ENCODE data around the gene LRRC53.

The LRRC53 gene

DNA sequence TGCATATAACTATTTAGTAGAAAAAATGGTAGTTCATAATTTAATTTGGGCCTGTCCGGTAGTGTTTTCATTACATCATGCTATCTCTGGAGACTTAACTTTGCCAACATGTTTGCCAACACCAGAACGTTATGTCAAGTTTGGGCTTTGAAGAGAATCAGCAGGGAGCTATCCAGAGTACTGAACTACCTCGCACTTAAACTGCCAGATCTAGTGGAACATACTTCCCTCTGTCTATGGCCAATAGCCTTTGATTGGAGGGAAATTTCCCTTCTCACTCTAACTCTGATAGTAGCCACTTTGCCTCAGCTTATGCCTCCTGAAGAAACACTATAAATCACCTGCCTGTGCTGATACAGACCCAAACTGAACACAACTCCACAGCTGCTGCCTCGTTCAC lies 10.0 kb downstream of the LRRC53 start:
- DNase-seq = no peak

DNA sequence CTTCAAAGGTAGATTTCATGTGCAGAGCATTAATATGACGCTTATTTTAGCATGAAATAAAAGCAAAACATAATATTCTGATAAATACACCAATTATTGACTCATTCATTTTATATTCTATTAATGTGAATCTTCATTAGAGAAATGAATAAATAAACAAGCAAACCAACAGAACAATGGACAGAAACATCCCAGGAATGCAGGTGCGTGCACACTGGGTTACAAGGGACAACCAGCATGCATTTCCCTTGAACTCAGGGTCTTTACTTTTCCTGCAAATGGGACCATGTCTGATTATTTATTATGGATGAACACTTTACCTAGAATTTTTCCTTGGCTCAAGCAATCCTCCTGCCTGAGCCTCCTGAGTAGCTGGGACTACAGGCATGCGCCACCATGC lies 13.5 kb downstream of the LRRC53 start:
- DNase-seq = no peak

DNA sequence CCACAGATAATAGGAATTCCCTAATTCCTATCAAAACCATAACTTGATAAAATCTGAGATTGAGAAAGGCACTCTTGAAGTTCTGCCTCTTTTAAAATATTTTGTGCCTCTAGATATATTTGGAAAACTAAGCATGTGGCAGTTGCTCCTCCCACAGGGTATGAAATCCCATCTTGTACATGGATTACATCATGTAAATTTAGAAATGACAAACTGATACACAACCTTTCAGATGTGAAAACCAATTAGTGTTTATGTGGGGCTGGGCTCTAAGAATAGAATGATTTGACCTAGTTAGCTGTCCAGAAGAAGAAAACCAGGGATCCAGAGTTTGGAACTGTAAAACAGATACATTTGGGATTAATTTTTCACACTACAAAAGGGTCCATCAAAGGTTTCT lies 15.7 kb downstream of the LRRC53 start:
- no peak for DNase-seq

DNA sequence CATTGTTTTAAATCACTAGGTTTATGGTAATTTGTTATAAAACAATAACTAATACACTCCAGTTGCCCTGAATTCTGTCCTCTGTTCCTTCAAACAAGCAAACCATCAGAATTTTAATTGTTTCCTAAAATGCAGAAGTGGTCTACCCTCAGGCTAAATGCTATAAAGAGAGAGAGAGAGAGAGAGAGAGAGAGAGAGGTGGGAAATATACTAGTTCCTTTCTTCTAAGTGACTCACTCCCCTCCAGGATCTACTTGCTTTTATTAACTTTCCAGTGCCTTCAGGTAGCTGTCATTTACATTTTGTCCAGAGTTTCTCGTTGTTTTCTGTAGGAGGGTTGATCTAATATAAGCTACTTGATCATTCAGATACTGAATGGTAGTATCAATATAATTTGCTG lies 26.4 kb downstream of the LRRC53 start:
- no peak for DNase-seq

DNA sequence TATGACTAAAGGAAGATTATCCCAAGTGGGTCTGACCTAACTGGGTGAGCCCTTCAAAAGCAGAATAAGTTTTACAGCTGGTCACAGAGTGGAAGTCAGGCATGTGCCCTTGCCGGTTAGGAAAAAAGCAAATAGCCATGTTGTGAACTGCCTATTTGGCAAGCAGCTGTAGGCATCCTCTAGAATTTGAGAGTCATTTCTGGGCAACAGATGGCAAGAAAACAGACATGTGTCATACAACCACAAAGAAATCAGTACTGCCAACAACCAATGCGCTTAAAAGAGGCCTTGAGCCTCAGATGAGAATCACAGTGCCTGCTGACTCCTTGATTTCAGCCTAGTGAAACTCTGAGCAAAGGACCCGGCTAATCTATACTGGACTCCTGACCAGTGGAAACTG lies 26.8 kb downstream of the LRRC53 start:
- no peak for DNase-seq

DNA sequence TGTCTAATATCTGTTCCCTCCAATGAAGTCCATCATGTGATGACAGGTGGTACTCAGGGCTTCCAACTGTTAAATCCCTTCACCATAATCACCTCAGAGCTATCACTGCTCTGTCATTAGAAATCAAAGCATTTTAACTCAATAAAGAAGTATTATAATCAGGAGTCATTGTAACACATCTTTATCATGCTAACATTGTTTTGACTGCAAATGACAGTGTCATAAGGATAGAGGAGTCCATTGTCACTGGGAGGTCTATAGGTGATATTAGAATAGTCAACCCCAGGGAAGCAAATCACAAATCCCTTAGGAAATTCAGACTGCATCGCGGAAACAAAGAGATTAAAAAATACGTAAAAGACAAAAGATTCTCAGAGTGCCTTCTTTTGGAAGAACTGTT lies 30.8 kb downstream of the LRRC53 start:
- DNase-seq = no peak

DNA sequence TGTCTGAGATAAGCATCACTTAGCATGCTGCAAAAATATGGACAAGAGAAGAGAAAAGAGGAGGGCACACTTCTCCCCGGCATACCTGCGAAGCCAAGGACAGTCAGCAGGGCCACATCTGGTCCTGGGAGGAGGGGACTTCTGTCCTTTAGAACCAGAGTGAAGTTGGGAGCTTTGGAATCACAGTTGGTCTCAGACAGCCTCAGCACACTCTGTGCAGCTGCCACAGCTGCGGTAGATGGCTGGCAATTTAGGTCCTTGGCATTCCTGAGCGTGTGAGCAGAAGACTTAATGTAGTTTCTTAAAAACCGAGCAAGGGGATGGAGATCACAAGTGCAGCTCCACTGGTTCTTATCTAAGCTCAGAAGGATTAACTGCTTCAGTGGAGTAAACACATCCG lies 32.3 kb downstream of the LRRC53 start:
- DNase-seq = no peak

DNA sequence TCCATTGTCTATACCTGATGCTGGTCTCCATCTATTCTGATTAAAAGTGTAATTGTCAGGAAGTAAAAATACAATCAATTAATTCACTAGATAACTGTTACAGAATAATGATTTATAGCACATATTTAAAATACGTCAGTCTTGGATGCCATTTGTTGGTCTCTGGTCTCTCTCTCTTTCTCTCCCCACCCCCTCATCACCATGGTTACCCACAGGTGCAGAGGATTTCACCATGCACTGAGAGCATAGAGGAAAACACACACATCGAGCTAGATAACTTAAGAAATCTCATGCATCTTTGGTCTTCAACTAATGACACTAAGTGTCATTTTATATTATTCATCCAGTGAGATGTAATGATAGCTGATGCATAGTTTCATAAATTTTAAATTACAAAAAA lies 33.4 kb downstream of the LRRC53 start:
- DNase-seq = no peak

DNA sequence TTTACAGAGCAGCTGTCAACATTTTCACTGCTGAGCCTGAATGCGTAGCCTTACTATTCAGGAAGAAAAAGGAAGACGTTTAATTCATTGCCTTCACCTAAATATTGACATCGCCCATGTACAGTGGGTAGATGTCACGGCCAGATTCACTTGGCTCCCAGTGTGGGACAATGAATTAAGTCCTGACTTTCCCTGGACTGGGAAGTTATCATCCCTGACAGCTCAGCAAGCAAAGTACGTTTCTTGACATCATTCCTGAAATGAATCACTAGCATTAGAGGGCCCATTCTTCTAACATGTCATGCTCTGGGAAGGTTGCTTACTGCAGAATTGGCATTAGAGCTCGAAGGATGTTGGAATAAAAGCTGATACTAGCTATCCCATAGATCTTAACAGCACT lies 37.8 kb downstream of the LRRC53 start:
- DNase-seq = no peak

DNA sequence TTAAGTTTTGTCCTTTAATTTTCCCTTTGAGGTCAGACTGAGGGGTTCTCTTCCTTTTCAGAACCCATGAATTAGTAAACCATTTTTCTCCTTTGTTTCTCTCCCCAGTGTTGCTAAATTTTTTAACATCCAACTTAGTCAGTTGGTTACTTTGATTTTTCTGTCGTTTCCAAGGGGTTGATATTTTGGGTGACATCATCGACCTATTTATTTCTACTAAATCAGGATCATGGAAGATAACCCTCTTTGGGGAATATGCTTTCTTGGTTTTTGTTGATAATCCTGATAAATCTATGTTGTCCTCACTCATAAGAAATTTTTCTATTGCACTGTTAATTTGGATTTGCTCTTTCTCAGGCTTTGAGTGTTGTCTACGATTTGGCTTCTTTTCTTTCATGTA lies 40.9 kb downstream of the LRRC53 start:
- DNase-seq = no peak

DNA sequence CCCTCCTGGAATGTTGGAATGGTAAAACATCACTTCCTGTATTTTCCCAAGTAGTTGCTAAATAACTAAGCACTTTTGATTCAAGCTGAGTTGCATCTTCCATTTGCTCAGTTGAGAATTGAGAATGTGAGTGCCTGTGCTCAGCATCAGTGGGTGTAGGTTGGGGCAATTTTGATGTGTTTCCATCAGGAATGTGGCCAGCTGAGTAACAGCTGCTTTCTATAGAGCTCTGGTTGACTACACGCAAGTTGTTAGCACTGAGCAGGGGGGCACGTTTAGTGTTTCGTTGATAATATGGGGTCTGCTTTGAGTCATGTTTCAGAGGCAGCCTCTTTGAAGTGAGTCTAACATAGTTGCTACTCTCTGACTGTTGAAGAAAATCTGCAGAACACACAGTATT lies 41.5 kb downstream of the LRRC53 start:
- no peak for DNase-seq

DNA sequence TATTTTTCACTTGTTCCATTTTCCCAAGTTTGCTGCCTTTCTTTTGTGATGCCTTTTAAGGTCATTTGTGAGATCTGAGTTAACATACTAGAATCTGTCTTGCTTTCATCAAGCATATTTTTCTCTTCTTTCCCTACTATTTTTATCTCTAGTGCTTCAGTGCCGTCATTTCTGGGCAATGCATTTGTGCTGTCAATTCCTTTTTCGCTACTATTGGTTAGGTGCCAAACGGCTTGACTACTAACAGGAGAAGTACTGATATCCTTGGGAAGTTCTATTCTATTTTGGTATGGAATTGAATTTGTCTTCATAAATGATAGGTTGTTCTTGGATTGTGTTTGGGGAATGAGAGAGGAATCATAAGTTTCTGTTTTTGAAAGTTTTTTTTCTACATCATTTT lies 42.2 kb downstream of the LRRC53 start:
- DNase-seq = no peak

DNA sequence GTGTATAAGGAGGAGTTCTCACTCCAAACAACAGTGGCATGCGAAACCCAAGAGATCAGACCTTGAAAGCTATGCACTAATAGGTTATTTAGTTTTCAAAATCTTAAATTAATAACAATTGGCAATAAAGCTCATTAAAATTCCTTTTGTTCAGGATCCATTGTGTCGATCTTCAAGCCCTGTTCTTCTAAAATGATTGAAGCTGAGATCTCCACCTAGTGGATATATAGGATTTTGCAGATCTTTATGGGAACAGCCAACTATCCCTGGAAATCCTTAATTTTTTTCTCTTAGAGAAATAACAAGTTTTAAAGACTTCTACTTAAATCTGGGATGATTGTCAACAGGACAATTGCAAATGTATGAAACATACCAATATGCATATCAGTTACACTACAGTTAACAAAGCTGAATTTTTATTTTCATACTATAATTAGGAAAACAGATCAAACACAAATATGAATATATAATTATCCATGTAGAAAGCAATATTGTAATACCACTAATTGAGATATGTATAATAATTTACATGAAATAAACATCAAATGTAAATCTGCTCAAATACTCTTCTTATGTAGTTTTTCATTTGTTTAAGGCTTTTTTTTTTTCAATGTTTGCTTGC lies 43.3 kb downstream of the LRRC53 start:
- DNase-seq = peak; percentile 15

DNA sequence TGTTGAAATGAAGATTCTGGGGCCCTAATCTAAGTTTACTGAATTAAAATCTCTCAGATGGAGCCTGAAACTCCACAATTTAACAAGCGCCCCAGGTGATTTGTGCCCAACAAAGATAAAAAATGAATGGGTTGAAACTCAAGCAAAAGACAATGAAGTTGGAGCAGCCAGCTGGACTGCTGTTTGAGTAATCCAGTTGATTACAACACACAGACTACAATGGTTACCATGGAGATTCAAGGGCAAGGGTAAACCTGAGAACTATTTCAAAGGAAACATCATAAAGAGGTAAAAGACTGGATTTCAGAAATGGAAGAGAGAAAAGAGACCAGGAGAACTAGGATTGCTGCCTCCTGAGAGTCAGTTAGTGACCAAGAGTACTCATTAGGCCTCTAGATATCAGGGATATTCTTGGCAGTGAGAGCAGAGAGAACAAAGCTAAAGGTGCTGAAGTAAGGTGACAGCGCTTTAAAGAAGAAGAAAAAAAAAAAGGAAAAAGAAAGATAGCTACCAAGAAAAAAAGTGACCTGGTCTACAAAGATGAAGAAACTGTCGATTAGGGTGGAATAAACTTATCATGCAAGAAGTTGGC lies 44.5 kb downstream of the LRRC53 start:
- no peak for DNase-seq

DNA sequence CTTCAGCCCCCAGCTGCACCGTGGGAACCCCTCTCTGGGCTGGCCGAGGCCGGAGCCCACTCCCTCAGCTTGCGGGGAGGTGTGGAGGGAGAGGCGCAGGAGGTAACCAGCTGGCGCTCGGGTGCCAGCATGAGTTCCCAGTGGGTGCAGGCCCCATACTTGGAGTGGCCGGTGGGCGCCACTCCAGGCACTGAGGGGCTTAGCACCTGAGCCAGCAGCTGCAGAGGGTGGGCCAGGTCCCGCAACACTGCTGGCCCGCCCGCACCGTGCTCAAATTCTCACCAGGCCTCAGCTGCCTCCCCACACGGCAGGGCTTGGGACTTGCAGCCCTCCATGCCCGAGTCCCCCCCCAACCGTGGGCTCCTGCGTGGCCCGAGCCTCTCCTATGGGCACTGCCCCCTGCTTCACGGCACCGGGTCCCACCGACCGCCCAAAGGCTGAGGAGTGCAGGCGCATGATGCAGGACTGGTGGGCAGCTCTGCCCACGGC lies 47.2 kb downstream of the LRRC53 start:
- no peak for DNase-seq

DNA sequence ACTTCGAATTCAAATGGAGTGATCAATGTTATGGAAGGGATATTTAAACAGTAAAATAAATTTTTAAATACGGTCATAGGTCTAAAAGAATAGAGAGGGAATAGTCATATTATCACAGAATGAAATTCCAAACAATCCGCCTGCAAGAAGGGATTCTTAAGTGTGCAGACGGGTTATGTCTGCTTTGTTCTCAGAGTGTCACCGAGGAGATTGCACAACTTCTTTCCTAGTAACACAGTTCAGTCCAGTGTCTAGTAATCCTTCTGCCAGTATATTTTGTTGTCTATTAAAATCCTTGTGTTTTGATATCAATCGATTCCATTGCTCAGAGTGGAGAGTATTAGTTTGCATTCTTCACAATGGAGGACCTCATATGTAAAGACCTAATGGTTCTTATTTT lies 48.4 kb downstream of the LRRC53 start:
- DNase-seq = no peak

DNA sequence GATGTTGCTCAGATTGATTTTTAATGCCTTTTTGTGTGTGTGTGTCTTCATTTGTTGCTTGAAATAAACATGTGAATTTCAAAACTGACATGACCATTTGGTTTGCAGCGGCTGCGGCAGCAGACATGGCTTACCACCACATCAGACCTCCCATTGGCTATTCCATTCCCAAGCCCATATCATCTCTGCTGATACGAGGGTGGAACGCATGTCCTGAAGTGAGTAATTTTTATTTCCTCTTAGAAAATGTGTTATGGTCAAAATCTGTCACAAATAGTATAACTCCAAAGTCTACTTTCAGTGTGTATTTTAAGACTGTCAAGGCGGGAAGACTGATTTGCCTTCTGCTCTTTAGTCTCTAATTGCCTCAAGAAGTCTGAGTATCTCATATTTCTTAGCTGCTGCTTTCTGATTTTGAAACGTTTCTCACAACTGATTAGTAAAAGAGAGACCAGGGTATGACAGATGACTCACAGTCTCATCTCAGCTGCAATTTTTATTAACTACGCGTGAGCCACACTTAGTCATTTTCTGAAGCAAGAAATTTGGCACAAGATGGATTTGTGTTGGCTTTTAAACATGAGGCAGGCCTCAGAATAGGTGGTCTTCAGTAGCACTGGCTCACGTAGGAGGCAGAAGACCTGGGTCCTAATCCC lies 49.0 kb downstream of the LRRC53 start:
- DNase-seq = no peak

DNA sequence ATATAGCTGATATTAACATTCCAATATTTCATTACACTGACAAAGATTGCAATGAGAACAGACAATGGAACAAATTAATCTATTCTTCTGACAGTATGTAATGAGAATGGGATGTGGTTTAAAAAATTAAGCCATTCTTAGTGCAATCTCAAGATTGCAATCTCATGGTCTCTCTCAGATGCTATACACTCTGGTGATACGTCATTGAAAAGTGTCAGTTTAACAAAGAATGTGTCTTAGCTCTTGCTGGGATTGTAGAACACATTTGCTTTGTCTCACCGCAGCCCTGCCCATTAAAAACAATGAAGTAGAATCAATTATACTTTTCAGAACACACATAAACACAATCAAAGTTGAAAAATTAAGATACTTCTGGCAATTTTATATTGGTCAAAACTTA lies 55.2 kb downstream of the LRRC53 start:
- no peak for DNase-seq

DNA sequence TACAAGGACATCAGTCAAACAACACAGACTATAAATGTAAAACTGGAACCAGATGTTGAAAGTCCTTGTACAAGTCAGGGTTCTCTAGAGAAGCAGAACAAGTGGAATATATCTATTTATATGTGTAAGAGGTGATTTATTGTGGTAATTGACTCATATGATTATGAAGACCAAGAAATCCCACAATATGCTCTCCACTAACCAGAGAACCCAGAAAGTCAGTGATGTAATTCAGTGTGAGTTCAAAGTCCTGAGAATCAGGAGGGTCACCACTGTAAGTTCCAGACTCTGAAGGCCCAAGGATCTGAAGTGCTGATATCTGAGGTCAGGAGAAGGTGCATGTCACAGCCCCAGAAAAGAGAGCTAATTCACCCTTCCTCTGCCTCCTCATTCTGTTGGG lies 57.0 kb downstream of the LRRC53 start:
- no peak for DNase-seq

DNA sequence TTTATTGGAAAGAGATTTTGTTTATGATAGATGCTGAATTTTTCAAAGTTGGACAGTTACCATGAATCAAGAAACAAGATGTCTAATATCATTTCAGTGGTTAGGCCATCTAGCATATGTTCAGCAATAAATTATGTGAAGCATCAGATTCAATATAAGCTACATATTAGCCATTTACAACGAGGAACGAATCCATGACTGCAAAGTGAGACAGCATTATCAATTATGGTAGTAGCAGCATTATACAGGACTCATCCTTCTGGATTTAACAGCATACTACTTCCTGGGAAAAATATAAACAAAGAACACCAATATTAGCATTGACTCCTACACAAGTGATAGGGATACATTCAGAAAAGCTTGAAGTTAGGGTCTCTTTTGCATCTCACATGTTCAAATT lies 59.1 kb downstream of the LRRC53 start:
- DNase-seq = no peak

DNA sequence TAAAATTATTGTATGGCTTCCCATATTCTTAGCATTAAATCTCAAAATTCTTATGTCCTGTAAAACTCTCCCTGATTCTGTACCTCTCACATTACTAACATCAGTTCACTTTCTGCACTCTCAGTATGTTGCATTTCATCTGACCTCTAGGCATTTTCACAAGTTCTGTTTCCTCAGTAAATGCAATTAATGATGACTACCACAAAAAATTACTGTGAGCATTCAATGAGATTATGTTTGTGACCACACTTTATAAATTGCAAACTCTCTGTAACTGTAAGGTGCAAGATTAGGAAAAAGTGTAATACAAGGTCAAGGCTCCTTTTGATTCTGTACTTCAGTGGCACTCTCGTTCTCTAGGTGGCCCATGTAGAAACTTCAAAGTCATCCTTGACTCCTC lies 60.4 kb downstream of the LRRC53 start:
- DNase-seq = no peak

DNA sequence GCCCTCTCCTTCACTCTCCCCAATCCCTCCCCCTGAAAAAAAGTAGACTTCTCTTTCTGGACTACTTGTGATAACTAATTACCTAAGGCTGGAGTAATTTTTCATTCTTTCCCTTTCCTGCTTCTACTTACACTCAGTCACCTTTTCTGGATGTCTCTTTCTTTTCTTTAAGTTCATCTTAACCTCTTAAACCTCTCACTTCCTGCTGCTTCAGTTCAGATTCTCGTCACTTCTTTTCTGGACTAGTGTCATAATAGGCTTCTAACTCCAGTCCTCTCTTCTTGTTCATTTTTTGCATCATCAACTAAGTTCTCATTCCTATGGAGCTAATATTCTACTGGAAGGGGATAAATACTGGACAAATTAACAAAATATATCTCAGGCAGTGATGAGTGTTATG lies 75.4 kb downstream of the LRRC53 start:
- no peak for DNase-seq

DNA sequence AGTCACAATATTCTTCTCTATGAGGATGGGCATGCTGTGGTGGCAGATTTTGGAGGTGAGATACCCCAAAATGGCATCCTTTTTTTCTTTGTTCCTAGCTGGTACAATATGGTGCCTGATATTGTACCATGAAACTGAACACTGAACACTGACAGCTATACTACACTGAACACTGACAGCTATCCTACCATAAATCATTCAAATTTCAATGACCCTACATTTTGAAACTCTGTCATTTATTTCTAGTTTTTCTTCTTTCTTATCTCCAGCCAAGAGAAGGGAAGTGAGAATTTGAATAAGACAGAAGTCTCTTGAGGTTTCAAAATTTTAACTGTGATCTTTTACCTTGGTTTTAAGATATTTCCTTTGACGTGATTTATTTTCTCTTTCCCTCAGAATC lies 76.3 kb downstream of the LRRC53 start:
- DNase-seq = no peak

DNA sequence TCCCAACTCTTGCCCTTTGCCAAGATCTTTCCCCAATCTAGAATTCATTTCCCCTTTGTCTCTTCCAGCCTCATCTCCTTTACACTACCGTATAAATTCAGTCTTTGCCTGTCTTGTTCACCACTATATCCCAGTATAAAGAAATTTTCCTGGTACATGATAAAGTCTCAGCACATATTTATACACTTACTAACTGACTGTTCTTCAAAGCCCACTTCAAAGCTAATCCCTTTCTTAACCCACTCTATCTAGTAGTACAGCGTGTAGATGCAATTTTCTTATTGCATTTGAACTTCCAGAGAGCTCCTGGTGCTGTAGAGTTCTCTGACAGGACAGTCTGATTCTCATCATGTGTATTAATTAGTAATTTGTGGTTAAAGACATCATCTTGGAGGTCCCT lies 78.1 kb downstream of the LRRC53 start:
- no peak for DNase-seq

DNA sequence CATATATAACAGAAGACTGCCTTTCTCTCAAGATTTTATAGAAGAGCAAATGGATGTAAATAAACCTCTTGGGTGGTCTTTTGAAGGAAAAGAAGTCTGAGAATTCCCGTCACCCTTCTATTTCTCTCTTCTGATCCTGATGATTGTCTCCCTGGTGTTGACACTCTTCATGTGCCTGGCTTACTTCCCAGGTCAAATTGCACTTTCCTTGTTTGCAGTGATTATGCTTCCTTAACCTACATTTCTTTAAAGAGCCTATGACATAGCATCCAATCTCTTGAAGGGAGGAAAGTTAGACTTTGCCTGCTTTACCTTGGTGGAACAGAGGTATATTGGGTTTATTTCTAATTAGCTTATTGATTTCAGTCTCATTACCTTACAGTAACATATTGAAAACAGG lies 80.1 kb downstream of the LRRC53 start:
- DNase-seq = no peak
